Activated CD8-positive, alpha-beta T cell treated with anti-CD3 and anti-CD28 coated beads for 36 hours (primary cell): ENCODE measurements around the gene PPP1R3G. TPM values are rescaled to one million over a fixed set of nuclear protein-coding genes. Genes with fewer than 3 reads are reported as not detected.

Experiments used
- ATAC-seq: fragments of 200-7000 bp; cut with Tn5 transposase; one replicate; pipeline ENCODE4 v1.10.0; 2021; ENCODE audit warnings: mild to moderate bottlenecking, moderate library complexity
- CTCF ChIA-PET: fragments of 350-600 bp; sonication (Branson Sonifier 250); formaldehyde crosslinking; loops from one replicate; lab custom pipeline; 2021; ENCODE audit warnings: antibody characterized with exemption; lab: Charles Lee
- POLR2A ChIA-PET: fragments of 350-600 bp; sonication (Branson Sonifier 250); formaldehyde crosslinking; loops from one replicate; lab custom pipeline; 2021; ENCODE audit warnings: antibody characterized with exemption; lab: Charles Lee
- DNase-seq: peaks from one replicate; pipeline ENCODE4 v3.0.0-alpha.2; 2020
- H3K27ac Mint-ChIP-seq: one replicate; pipeline ENCODE4 v1.8.0; 2021; ENCODE audit warnings: mild to moderate bottlenecking, mixed read lengths
- H3K27me3 Mint-ChIP-seq: one replicate; pipeline ENCODE4 v1.8.0; 2021; ENCODE audit warnings: mixed read lengths
- H3K36me3 Mint-ChIP-seq: one replicate; pipeline ENCODE4 v1.8.0; 2021; ENCODE audit warnings: low read depth, mixed read lengths
- H3K4me1 Mint-ChIP-seq: one replicate; pipeline ENCODE4 v1.8.0; 2021; ENCODE audit warnings: low read depth, mixed read lengths
- H3K4me3 Mint-ChIP-seq: one replicate; pipeline ENCODE4 v1.8.0; 2021; ENCODE audit warnings: mild to moderate bottlenecking, moderate library complexity, mixed read lengths
- H3K9me3 Mint-ChIP-seq: one replicate; pipeline ENCODE4 v1.8.0; 2021; ENCODE audit warnings: mixed read lengths
- CTCF ChIP-seq: fragments of 200-600 bp; IDR thresholded peaks from one replicate; pipeline ENCODE4 v1.8.0; 2022; ENCODE audit warnings: antibody characterized with exemption, mild to moderate bottlenecking
- intact Hi-C: fragments of 100-400 bp; cut with micrococcal nuclease; formaldehyde crosslinking; loops from one replicate; pipeline ENCODE4 v1.10.0; 2022
- total RNA-seq, 2 experiments: library from RNA; stranded (reverse); gene quantifications; one replicate each; pipeline ENCODE4 v1.2.3, GENCODE V29; 2021

Gene PPP1R3G
- total RNA-seq = under 1 TPM; 0.14 to 0.16 TPM

- no peaks in the 10 kb centered on the region for H3K36me3 Mint-ChIP-seq
- H3K9me3 Mint-ChIP-seq = no peaks in the 10 kb centered on the region
- peak within 1 kb of the TSS; percentile 72 for H3K4me3 Mint-ChIP-seq
- DNase-seq (peak; percentile 35), ATAC-seq (peak; percentile 60)
- no peak for TF ChIP-seq CTCF
- H3K4me1 Mint-ChIP-seq = peaks cover 2% of the 10 kb centered on the region
- no peak within 1 kb of the TSS for H3K27ac Mint-ChIP-seq
- peaks cover 34% of the 10 kb centered on the region for H3K27me3 Mint-ChIP-seq
- intact Hi-C loops = no loop called here
- ChIA-PET CTCF (no interaction called here), POLR2A (no interaction called here)
Measured at GRCh38 chr6:5084781-5085647, at the start of gene PPP1R3G. Gene PPP1R3G (plus strand): TSS chr6:5085341. CDS start chr6:5085486, 145 bp downstream.

- POLR2A ChIA-PET = no interaction called here
- Mint-ChIP-seq H3K4me1 (no peaks in the 10 kb centered on the region), H3K36me3 (no peaks in the 10 kb centered on the region), H3K27me3 (no peaks in the 10 kb centered on the region), H3K9me3 (no peaks in the 10 kb centered on the region), H3K4me3 (no peak overlapping the region), H3K27ac (no peak overlapping the region)
- intact Hi-C loops = no loop called here
- CTCF ChIA-PET = interaction anchor here (1.0 kb wide), 1 partner anchor 50 kb away, joined by 3 read pairs; no protein-coding TSS in a partner anchor
- ATAC-seq (no peak), DNase-seq (no peak)
- no peak for TF ChIP-seq CTCF
Measured at GRCh38 chr6:5036269-5036668, 48.9 kb upstream of the PPP1R3G start.

- TF ChIP-seq CTCF = no peak
- no peak for ATAC-seq
- ChIA-PET CTCF (no interaction called here), POLR2A (no interaction called here)
- no peak for DNase-seq
- H3K27me3 Mint-ChIP-seq = no peaks in the 10 kb centered on the region
- H3K36me3 Mint-ChIP-seq = peaks cover 7% of the 10 kb centered on the region
- H3K4me3 Mint-ChIP-seq = no peak overlapping the region
- no peaks in the 10 kb centered on the region for H3K9me3 Mint-ChIP-seq
- H3K27ac Mint-ChIP-seq = no peak overlapping the region
- intact Hi-C loops = no loop called here
- no peaks in the 10 kb centered on the region for H3K4me1 Mint-ChIP-seq
Measured at GRCh38 chr6:5041955-5042354, 43.2 kb upstream of the PPP1R3G start.

- DNase-seq (no peak), ATAC-seq (no peak)
- Mint-ChIP-seq H3K27ac (no peak overlapping the region), H3K9me3 (no peaks in the 10 kb centered on the region), H3K27me3 (no peaks in the 10 kb centered on the region), H3K4me1 (no peaks in the 10 kb centered on the region), H3K4me3 (no peak overlapping the region), H3K36me3 (peaks cover 7% of the 10 kb centered on the region)
- CTCF ChIA-PET = no interaction called here
- intact Hi-C loops = no loop called here
- no peak for TF ChIP-seq CTCF
- POLR2A ChIA-PET = no interaction called here
Measured at GRCh38 chr6:5042436-5042835, 42.7 kb upstream of the PPP1R3G start.

GRCh38 chr6:5044866-5045265, 40.3 kb upstream of the PPP1R3G start:
- peaks cover 7% of the 10 kb centered on the region for H3K36me3 Mint-ChIP-seq
- no peak overlapping the region for H3K4me3 Mint-ChIP-seq
- ChIA-PET CTCF (no interaction called here), POLR2A (no interaction called here)
- TF ChIP-seq CTCF = no peak
- H3K27ac Mint-ChIP-seq = no peak overlapping the region
- ATAC-seq = no peak
- no peaks in the 10 kb centered on the region for H3K9me3 Mint-ChIP-seq
- DNase-seq = no peak
- H3K4me1 Mint-ChIP-seq = no peaks in the 10 kb centered on the region
- intact Hi-C loops = no loop called here
- no peaks in the 10 kb centered on the region for H3K27me3 Mint-ChIP-seq
